Measurements from ENCODE around the gene ALDH6A1. TPM values are rescaled to one million over a fixed set of nuclear protein-coding genes. Genes with fewer than 3 reads are reported as not detected.
"Not testable (repeated sequence)": the region's sequence is repeated elsewhere in the genome, so short reads cannot be mapped to it uniquely, and the experiment has no call there.

The ALDH6A1 gene
- 16.3 and 16.9 TPM in 2 replicates for total RNA-seq

DNA sequence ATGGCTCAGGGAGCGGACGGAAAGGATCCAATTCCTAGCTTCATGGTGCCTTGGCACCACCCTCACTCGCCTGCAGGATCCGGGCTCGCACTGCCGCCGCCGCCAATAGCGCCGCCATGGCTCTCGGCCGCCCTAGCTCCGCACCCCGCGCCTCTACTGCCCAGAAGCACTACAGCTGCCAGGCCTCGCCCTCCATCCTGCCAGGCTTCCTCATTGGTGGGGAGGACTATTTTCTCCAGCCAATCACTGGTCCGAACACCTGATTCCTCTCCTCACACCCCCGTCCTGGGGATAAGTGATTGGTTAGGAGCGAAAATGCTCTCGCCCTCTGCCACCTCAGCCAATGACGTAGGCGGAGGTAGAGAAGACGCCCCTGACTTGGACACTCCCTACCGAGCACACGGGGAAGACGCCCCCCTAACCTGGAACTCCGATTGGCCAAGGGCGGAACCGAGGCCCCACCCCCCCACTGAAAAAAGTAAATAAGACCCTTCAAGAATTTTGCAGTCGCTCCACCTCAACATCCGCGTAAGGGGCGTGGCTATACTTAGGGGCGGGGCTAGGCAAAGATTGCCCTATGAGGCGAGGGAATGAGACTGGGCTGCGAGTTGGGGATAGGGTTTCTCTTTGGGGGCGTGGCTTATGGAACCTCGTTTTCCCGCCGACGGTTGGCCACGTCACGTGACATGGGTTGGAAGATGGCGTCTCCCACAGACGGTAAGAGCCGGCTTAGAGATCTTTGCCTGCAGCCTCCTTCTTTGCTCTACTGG is at the start of gene ALDH6A1, which contains the start of gene LIN52:
ALDH6A1 (minus strand) TSS at position 177 of the 770 bp plus-strand sequence; CDS start at position 118, 59 bp downstream.
LIN52 (plus strand) TSS at position 680 of the 770 bp plus-strand sequence; CDS start at position 699, 19 bp downstream.
- DNase-seq (ENCODE audit: low read depth in 2 of 2), result peak; percentile 100

- DNase-seq (ENCODE audit: low read depth in 2 of 2), result peak in 1 of 2 donors; percentile 3
These were observed 43.4 kb upstream of the ALDH6A1 start for GRCh38 chr14:74127634-74128033.

GRCh38 chr14:74126315-74127013 is 42.2 kb upstream of the ALDH6A1 start:
- no peak for DNase-seq (ENCODE audit: low read depth in 2 of 2)

GRCh38 chr14:74125487-74125886 is 41.2 kb upstream of the ALDH6A1 start:
- not testable (repeated sequence) for DNase-seq (ENCODE audit: low read depth in 2 of 2)

- peak; percentile 54 to 67 for DNase-seq (ENCODE audit: low read depth in 2 of 2)
These were observed 27.4 kb upstream of the ALDH6A1 start for GRCh38 chr14:74111395-74112216.

DNA sequence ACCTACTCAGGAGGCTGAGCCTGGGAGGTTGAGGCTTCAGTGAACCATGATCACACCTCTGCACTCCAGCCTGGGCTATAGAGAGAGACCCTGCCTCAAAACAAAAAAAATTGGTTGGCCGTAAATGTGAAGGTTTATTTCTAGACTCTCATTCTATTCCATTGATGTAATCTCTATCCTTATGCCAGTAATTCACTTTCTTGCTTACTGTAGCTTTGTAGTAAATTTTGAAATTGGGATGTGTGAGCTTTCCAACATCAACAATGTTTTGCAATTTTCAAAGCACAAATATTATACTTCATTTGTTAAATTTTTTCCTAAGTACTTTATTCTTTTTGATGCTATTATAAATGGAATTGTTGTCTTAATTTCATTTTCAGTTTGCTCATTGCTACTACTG is 25.1 kb upstream of the ALDH6A1 start:
- DNase-seq (ENCODE audit: low read depth in 2 of 2), result no peak

- no peak for DNase-seq (ENCODE audit: low read depth in 2 of 2)
These were observed 21.1 kb upstream of the ALDH6A1 start for GRCh38 chr14:74105381-74105780.

- no peak for DNase-seq (ENCODE audit: low read depth in 2 of 2)
These were observed 5.2 kb upstream of the ALDH6A1 start for GRCh38 chr14:74089251-74090020.

DNA sequence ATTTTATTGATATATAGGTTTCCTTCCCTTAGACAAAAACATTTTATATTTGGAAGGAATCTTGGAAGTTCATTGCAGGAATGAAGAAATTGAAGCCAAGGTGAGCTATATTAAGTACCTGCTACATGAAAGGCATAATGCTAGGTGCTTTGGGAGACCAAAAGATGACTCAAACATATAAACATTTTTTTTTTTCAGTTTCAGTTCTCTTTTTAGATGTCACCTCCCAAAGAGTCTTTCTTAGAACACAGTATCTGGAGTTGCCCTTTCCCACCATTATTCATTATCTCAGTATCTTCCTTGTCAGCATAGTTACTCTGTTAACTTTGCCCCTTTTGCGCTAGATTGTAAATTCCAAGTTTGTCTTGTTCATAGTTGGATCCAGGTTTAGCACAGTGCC is 1.6 kb upstream of the ALDH6A1 start:
- no peak for DNase-seq (ENCODE audit: low read depth in 2 of 2)

- DNase-seq (ENCODE audit: low read depth in 2 of 2), result peak in 1 of 2 donors; percentile 34
These were observed 889 bp upstream of the ALDH6A1 start for GRCh38 chr14:74085047-74085637.

DNA sequence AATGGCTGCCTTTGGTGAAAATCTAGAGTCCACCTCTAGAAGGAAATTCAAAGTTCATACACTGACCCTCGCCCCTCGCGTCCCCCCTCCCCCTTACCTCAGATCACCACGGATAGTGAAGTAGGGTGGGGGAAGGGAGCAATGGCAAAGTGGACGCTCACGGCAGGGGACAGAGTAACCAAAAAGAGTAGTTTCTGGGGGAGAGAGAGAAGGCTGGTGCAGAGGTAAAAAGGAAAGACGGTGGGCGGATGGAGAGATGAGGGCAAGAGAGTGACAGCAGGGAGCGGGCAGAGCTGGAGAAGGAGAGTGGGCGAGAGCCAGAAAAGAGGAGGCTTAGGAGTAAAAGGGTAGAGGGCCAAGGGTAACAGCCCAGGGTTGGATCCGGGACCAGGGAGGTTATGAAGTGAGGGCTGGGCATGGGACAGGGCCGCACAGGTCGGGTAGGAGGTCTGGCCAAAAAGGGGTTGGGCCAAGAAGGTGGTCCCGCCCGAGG is 423 bp downstream of the ALDH6A1 start:
- no peak for DNase-seq (ENCODE audit: low read depth in 2 of 2)

DNA sequence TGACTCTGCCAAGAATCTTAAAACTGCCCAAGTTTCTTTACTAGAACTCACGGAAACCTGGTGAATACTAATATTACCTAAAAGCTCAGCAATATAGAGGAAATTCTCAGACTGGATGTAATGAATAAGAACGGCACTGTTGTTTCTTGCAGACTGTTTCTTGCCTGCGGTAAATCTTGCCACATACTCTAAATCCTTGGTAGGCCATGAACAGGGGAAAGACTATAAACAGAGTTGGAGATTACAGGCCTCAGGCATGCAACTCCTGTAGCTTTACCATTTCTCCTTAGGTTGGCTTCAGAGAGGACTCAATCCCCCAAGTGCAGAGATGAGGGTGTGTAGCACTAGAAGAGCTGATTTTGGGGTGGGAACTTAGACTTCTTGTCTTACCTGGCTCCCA is 1.1 kb downstream of the ALDH6A1 start:
- DNase-seq (ENCODE audit: low read depth in 2 of 2), result no peak

- DNase-seq (ENCODE audit: low read depth in 2 of 2), result peak in 1 of 2 donors; percentile 51
These were observed 2.8 kb downstream of the ALDH6A1 start for GRCh38 chr14:74081491-74081890.

DNA sequence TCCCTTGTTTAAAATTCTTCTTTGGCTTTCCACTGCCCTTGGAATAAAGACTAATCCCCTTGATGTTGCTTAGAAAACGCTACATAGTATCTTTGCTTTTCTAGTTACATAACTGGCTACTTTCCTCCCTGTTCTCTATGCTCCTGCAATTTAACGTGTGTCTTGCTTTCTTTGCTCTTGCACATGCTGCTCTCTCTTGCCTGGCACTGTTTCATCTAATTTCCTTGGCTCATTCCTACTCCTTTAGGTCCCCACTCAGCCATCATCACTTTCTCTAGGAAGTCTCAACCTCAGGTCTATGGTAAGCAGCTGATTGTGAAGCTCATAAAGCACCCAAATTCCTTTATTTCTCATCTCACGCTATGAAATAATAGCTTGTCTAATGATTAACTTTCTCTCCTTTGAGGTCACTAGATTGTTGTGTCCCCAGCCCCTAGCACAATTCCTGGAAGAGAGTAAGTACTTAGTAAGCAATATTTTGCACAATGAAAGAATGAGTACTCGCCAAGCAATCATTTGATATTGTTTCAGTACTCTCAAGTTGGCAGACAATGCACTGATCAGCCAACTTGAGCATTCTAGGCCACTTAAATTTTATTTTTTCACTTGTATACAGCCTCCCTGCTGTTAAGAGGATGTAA is 3.3 kb downstream of the ALDH6A1 start:
- peak in 1 of 2 donors; percentile 82 for DNase-seq (ENCODE audit: low read depth in 2 of 2)

DNA sequence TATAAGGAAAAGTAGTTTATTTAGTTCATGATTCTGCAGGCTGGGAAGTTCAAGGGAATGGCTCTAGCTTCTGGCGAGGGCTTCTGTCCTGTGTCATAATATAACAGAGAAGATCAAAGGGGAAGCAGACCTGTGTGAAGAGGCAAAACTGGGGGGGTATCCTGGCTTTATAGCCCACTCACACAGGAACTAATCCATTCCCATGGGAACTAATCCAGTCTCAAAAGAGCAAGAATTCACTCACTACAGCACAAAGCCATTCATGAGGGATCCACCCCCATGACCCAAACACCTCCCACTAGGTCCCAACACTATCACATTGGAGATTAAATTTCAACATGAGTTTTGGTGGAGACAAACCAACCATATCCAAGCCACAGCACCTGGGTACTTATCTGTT is 6.9 kb downstream of the ALDH6A1 start:
- no peak for DNase-seq (ENCODE audit: low read depth in 2 of 2)

GRCh38 chr14:74065746-74066575 is 18.3 kb downstream of the ALDH6A1 start:
- DNase-seq (ENCODE audit: low read depth in 2 of 2), result peak in 1 of 2 donors; percentile 18

DNA sequence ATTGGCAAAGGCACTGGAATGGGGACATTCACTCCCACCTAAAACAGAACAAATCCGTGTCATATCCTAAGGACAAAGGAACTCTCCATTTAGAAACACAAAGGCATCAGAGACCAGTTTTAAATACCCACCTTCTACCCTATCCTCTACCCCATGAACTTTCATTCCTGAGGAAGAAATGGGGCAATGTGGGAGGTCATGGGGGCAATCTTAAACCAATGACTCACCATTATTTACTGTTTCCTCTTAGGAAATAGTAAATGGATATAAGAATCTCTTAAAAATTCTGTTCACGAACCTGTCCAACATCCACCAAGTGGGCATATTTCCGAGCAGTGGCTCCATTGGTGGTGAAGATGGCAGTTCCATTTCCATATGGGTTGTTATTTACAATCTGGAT is 19.4 kb downstream of the ALDH6A1 start:
- DNase-seq (ENCODE audit: low read depth in 2 of 2), result no peak

DNA sequence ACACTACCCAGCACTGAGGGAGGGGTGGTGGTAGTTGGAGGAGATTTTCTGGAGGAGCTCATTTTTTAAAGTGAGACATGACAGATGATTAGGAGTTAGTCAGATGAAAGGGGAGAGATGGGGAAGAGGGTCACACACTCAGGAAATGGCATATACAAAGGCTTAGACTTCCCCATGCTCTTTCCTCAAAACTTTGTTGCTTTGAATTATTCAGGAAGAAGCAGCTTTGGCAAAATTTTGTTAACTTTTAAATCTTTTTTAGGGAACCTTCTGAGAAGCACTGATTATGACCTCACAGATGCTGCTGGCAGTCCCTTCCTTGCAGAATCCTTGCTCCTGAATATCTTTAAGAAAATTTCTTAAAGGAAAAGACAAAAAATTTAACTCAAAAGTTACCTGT is 19.8 kb downstream of the ALDH6A1 start:
- no peak for DNase-seq (ENCODE audit: low read depth in 2 of 2)

GRCh38 chr14:74062809-74063150 is 21.5 kb downstream of the ALDH6A1 start:
- DNase-seq (ENCODE audit: low read depth in 2 of 2), result no peak

Data from dermis microvascular lymphatic vessel endothelial cell (primary cell).